T-helper 2 cell (primary cell): ENCODE results near the gene ACKR4.
A peak's percentile ranks its signal among the peaks of the same experiment; 100 is the strongest.
"Not testable (repeated sequence)": the region's sequence is repeated elsewhere in the genome, so short reads cannot be mapped to it uniquely, and the experiment has no call there.

Experiments used
- DNase-seq, 5 experiments: peaks; one replicate each; pipeline versions ENCODE4 v3.0.0 to v3.0.0-alpha.2; 2012 to 2022

The ACKR4 gene

DNA sequence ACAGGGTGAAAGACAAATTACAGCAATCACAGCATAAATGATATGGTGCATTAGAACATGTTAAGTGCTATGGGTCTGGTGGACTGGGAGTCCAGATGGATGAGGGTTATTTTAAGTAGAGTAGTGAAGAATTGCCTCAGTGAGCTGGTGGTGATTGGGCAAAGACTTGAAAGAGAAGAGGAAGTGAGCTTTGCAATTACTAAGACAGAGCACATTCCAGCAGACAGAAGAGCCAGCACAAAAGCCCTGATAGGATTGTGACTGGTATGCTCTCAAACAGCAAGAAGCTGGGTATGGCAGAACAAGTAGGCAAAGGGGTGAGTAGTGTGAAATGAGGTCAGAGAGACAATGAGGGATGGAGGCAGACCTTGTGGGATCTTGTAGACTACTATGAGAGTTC, 2.1 kb upstream of the ACKR4 start:
- DNase-seq, result no peak

DNA sequence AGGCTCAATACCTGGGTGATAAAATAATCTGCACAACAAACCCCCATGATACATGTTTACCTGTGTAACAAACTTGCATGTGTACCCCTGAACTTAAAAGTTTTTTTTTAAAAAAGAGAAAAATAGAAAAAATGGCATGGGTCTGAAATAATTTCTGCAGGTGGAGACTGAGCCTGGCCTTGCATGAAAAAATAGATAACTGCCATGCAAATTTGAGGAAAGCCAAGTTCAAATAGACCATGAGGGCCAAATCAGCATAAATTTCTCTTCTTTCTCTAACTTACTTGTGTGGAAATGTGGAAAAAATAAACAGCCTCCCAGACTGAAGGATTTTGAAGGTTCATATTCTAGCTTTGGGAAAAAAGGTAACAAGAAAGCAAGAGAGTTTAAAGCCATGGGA, 744 bp upstream of the ACKR4 start:
- DNase-seq, result no peak

DNA sequence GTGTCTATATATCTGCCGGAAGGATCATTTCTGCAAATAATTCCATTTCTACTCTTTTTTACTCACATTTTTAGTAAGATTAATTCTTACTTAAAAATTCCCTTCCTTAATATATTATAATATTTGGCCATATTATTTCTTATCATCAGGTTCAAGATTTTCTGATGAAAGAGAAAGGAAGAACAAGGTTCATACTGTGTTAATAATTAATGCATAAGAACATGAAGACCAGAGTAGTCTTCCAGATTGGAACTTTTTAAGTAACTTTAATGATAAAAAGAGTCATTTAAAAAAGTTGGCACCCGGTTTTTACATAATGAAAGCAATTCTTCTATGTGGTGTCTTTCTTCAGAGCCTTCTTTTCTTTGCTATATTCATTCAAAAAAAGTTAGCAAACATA, 590 bp downstream of the ACKR4 start:
- no peak for DNase-seq

- no peak for DNase-seq
Observed at GRCh38 chr3:132598181-132598580, 1.1 kb downstream of the ACKR4 start.

GRCh38 chr3:132600614-132601013, 3.5 kb downstream of the ACKR4 start:
- not testable (repeated sequence) for DNase-seq

GRCh38 chr3:132605374-132605792, 8.3 kb downstream of the ACKR4 start:
- DNase-seq, result no peak

DNA sequence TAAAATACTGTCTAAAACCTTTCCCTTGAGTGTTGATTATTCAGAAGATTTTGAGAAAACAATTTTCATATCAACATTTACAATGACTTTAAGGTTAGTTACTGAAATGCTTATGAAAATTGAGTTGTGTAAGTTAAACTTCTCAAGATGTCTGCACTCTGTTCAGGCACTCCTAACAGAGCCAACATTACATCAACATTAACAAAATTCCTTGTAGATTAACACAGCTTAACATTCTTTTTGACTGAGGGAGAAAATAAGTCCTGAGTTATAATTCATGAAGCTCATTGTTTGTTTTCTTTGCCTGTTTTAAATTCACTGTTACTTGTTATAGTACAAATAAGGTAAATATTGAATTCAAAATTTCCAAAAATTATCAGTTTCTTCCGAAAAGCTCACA, 9.0 kb downstream of the ACKR4 start:
- DNase-seq, result no peak

- not testable (repeated sequence) for DNase-seq
Observed at GRCh38 chr3:132606620-132607019, 9.6 kb downstream of the ACKR4 start.

GRCh38 chr3:132615301-132615700, 18.2 kb downstream of the ACKR4 start:
- not testable (repeated sequence) for DNase-seq

DNA sequence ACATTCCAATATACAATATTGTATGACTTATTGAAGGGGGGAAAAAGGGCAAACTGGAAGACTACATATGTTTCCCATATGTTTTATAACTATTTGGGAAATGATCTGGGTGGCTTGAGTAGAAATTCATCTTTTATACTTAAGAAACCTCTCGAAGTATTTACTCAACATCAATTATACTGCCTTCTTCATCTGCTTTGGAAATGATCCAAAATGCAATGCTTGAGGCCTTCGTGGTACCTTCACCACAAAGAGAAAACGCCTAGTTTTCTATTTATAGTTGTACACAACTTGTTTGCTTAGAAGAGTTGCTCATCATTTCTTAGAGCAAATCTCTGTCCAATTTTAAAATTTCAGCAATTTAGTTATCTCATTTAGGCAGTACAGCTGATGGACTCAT, 18.8 kb downstream of the ACKR4 start:
- DNase-seq, result no peak

DNA sequence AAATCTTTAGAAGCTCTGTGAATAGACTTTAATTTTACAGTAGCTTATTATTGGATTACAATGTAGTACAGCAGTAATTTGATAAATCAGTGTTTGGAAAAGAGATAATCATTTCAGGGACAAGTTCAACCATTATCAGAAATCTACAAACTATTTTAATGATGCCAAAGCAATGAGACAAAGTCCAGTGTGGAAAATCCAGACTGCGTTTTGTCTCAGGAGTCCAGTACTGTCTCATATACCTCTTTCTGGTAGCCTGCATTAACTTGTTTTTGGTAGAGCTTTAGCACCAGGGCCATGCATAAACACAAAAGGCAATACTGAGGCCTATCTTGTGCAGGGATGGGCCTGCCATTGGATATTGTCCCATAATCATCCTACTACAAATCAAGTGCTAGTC, 19.7 kb downstream of the ACKR4 start:
- DNase-seq, result no peak

- no peak for DNase-seq
Observed at GRCh38 chr3:132622148-132622547, 25.1 kb downstream of the ACKR4 start.

DNA sequence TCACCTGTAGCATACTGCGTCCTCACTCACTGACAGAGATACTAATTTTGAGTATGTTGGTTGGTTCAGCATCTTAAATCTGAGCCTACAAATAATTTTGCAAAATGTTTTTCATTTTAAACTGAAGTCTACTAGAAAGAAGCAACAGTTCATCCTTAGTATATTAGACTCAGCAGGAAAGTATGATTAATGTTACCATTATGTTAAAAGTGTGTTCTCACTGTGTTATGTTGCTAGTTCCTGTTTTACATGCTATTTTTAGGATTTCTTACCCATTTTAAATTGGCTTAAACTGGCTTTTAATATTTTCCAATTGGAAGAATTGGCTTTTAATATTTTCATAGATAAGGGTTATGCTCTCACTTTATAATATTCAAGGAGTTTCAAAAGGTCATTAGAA, 25.7 kb downstream of the ACKR4 start:
- DNase-seq, result no peak

DNA sequence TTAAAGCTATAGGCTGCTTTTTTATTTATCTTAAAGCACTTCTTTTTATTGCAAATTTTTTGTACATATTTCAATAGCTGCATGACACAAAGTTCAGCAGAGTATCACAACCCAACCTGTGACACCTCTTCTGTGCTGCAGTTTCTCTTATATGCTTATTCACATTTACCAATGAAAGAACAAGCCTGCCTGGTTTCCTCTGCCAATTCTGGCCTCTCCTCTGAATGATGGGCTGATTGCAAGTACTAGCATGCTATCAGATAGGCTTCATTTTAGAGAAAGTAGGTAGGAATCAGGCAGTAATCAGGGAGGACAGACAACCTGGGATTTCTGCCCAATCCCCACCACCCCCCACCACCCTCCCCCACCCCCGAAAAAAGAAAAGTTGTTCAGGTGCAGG, 26.6 kb downstream of the ACKR4 start:
- DNase-seq, result no peak

DNA sequence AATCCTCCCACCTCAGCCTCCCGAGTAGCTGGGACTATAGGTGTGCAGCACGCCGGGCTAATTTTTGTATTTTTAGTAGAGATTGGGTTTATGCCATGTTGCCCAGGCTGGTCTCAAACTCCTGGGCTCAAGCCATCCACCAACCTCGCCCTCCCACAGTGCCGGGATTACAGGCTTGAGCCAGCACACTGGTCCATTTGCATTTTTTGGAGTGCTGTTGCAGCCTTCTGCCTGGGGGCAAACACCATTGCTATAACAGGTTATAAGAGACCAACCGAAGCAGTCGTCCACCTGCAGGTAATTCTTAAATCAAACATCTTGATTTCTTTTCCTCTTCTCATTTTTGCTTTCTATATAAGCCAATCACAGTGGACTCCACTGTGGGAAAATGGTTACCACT, 27.7 kb downstream of the ACKR4 start:
- no peak for DNase-seq

DNA sequence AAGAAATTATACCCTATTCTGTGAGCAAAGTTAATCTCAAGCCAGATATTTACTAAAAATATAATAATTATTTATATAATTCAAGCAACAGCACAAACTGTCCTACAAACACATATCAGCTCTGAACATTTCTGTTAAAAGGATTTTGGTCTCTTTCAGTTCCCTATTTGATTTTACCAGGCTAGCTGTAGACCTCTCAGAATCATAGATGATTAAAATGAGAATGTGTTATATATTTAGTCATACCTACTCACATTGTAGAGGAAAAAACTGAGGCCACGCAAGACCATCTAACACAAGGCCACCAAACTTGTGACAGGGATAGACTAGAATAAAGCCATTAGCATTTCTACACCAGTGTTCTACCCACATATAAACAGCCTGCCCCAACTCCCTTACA, 28.5 kb downstream of the ACKR4 start:
- no peak for DNase-seq

DNA sequence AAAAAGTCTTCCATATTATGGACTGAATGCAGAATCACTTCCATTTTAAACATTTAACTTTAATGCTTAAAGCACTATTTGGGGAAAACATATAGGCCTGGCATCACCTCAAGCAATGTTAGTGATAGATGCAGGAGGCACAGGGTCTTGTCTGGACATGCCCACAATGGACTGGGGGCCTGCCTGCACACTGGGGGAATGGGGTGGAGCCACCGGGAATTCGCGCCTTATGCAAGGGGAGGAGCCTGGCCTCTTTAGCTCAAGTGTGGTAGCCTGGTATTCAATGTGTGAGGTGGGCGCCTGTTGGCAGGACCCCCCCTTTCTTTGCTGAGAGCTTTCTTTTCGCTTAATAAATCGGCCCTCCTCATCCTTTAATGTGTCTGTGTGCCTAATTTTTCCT, 29.9 kb downstream of the ACKR4 start:
- no peak for DNase-seq

DNA sequence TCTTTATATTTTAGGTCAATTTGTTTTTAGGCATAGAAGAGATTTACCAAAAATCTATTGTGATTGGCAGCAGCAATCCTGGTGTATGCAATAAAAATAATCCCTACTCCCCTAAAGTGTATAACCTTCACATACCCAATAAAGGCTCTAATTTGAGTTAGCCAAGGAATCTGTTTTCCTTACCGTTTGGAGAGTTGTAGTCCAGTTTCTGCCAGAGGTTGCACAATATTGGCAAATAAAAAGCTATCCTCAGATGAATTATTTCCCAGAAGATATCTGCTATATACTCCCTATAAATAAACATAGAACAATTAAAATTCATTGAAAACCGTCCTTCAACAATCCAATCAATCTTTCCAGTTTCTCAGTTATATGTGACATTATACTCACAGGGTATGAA, 31.1 kb downstream of the ACKR4 start:
- no peak for DNase-seq

DNA sequence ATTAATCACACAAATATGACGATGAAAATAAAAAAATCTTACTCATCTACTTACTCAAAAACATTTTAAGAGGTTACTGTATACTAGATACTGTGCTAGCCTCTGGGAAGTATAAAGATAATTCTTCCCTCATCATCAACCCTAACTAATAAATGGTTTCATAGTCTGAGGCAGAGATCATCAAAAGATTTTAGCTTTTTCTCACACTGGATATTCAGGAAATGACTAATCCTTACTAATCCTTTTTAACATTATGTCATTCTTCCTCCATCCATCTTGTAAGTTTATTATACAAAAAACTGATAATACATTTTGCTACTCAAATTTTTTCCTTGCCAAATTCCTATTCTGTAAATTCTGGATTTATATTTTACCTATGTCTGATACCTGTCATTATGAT, 32.9 kb downstream of the ACKR4 start:
- no peak for DNase-seq

- DNase-seq, result no peak
Observed at GRCh38 chr3:132630612-132631011, 33.5 kb downstream of the ACKR4 start.

DNA sequence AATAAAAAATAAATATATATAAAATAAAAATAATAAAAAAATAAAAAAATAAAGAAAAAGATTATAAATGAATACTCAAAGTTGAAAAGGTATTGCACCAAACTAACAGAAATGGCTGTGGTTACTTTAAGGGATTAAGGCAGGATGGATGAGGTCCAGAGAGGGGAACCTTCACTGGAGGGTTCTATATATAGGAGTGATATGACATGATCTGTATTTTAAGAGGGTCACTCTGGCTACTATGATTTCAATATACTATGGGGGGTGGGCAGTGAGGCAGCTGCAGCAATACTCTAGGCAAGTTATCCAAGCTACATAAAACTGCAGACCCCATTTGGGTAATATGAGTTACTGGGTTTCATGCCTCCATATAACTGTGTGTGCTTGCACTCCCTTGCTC, 38.0 kb downstream of the ACKR4 start:
- no peak for DNase-seq

GRCh38 chr3:132637590-132637989, 40.5 kb downstream of the ACKR4 start:
- DNase-seq, result no peak

DNA sequence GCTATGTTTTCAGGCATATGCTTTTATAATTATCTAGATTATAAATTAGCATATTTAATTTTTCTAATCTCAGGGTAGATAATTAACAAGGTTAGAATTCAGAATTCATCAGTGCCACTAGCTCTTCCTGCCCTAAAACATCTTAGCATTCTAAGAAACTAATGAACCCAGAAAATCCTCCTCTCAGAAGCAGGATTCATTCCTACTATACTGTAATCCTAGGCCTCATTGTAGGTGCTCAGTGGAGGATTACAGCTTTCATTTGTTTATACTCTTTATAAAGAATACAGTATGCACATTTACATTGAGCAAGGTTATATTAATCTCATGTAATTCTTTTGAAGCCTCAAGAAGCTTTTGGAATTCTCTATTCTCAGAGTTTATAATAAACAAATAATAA, 41.6 kb downstream of the ACKR4 start:
- no peak for DNase-seq

- DNase-seq, result not testable (repeated sequence)
Observed at GRCh38 chr3:132641427-132641826, 44.4 kb downstream of the ACKR4 start.

- peak in 1 of 5 experiments; percentile 29 for DNase-seq
Observed at GRCh38 chr3:132641837-132642538, 44.9 kb downstream of the ACKR4 start.

- DNase-seq, result no peak
Observed at GRCh38 chr3:132642539-132642847, 45.4 kb downstream of the ACKR4 start.
